ENCODE measurements around the gene FXYD5.

FXYD5 gene

GRCh38 chr19:35164418-35164817, 9.9 kb downstream of the FXYD5 start:
- in situ Hi-C loops (cut with HindIII; ENCODE audit: low sequenced_read_pairs) = no loop called here
- no peak overlapping the region for H3K4me3 ChIP-seq (ENCODE audit: low read depth, low read length)
- TF ChIP-seq, protein P1, sequence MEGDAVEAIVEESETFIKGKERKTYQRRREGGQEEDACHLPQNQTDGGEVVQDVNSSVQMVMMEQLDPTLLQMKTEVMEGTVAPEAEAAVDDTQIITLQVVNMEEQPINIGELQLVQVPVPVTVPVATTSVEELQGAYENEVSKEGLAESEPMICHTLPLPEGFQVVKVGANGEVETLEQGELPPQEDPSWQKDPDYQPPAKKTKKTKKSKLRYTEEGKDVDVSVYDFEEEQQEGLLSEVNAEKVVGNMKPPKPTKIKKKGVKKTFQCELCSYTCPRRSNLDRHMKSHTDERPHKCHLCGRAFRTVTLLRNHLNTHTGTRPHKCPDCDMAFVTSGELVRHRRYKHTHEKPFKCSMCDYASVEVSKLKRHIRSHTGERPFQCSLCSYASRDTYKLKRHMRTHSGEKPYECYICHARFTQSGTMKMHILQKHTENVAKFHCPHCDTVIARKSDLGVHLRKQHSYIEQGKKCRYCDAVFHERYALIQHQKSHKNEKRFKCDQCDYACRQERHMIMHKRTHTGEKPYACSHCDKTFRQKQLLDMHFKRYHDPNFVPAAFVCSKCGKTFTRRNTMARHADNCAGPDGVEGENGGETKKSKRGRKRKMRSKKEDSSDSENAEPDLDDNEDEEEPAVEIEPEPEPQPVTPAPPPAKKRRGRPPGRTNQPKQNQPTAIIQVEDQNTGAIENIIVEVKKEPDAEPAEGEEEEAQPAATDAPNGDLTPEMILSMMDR (IDR thresholded peaks at IDR 0.05; ENCODE audit: low read depth, low read length) = no peak
- no peak for DNase-seq (ENCODE audit: low read depth, low spot score)

GRCh38 chr19:35165200-35166058, 10.9 kb downstream of the FXYD5 start:
- no peak overlapping the region for H3K4me3 ChIP-seq (ENCODE audit: low read depth, low read length)
- DNase-seq (ENCODE audit: low read depth, low spot score) = no peak
- TF ChIP-seq, protein P1 (IDR thresholded peaks at IDR 0.05; ENCODE audit: low read depth, low read length) = no peak
- in situ Hi-C loops (cut with HindIII; ENCODE audit: low sequenced_read_pairs) = no loop called here

- in situ Hi-C loops (cut with HindIII; ENCODE audit: low sequenced_read_pairs) = no loop called here
- TF ChIP-seq, protein P1 (IDR thresholded peaks at IDR 0.05; ENCODE audit: low read depth, low read length) = no peak
- H3K4me3 ChIP-seq (ENCODE audit: low read depth, low read length) = no peak overlapping the region
- no peak for DNase-seq (ENCODE audit: low read depth, low spot score)
These were observed 11.8 kb downstream of the FXYD5 start for GRCh38 chr19:35166100-35167063.

DNA sequence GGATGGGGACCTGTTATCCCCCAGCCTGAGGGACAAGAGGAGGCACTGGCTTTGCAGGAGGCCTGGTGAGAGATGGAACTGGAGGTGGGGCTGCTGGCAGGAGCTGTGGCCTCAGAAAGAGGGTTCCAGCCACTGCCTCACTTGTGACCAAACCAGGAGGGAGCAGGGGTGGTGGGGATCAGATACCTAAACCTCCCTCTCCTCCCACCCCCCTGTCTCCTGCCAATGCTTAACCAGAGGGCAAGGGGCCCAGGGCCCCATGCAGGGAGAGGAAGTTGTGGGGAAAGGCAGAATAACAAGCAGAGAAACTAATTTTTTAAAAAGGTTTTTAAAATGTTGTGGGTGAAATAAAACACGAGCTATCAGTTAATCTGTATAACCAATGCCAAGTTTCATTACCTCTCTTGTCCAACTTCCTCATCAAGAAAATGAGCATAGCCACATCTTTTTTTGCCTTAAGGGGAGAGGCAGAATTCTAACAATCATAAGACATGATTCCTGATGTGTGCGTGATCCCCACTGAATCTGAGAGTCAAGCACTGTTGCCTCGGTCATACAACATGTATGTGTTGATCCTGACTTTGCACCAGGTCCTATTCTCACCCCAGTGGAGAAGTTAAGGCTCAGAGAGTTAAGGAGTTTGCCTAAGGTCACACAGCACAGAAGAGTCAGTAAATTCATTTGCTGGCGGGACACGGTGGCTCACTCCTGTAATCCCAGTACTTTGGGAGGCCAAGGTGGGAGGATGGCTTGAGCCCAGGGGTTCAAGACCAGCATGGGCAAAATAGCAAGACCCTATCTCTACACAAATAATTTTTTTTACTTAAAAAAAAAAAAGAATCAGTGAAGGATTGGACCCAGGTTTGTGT, 12.9 kb downstream of the FXYD5 start:
- in situ Hi-C loops (cut with HindIII; ENCODE audit: low sequenced_read_pairs) = no loop called here
- DNase-seq (ENCODE audit: low read depth, low spot score) = no peak
- H3K4me3 ChIP-seq (ENCODE audit: low read depth, low read length) = no peak overlapping the region
- TF ChIP-seq, protein P1 (IDR thresholded peaks at IDR 0.05; ENCODE audit: low read depth, low read length) = no peak

DNA sequence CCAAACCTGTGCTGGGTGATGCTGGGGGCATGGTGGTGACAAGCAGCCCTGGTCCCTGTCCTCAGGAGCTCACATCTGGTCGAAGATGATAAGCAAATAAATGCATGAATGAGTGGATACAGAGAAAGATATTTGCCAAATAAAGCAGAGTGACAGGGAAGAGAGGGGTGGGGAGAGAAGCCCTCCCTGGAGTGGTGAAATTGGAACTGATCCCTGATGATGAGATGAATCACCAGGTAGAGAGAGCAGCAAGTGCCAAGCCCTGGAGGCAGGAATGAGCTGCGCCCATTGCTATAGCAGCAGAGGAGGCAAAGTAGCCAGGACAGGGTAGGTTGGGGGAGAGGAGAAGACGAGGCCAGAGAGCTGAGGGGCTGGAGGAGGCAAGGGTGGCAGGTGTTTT, 13.7 kb downstream of the FXYD5 start:
- no peak overlapping the region for H3K4me3 ChIP-seq (ENCODE audit: low read depth, low read length)
- no peak for DNase-seq (ENCODE audit: low read depth, low spot score)
- in situ Hi-C loops (cut with HindIII; ENCODE audit: low sequenced_read_pairs) = no loop called here
- TF ChIP-seq, protein P1 (IDR thresholded peaks at IDR 0.05; ENCODE audit: low read depth, low read length) = no peak
